Esophagus (tissue), 2 donors: ENCODE measurements around the gene TMEM59. TPM values are rescaled to one million over a fixed set of nuclear protein-coding genes. Genes with fewer than 3 reads are reported as not detected.
"Not testable (repeated sequence)": the region's sequence is repeated elsewhere in the genome, so short reads cannot be mapped to it uniquely, and the experiment has no call there.

Experiments used
- H3K27ac ChIP-seq, 2 donors: one replicate each; pipeline ENCODE4 v1.5.1; 2013; ENCODE audit warnings: low read depth in 2 of 2, mild to moderate bottlenecking in 2 of 2, inconsistent platforms in 1 of 2, low read length in 1 of 2, moderate library complexity in 1 of 2
- H3K27me3 ChIP-seq, 2 donors: one replicate each; pipeline ENCODE4 v1.6.1; 2013; ENCODE audit warnings: low read length in 2 of 2, control low read depth in 1 of 2, mild to moderate bottlenecking in 1 of 2; ENCODE audit not compliant: insufficient read depth in 2 of 2, control insufficient read depth in 1 of 2
- H3K36me3 ChIP-seq, 2 donors: one replicate each; pipeline ENCODE4 v1.6.1; 2013; ENCODE audit warnings: low read length in 1 of 2; ENCODE audit not compliant: control insufficient read depth in 2 of 2, insufficient read depth in 2 of 2
- H3K4me1 ChIP-seq, 2 donors: one replicate each; pipeline ENCODE4 v1.6.1; 2013; ENCODE audit warnings: low read length in 1 of 2; ENCODE audit not compliant: control insufficient read depth in 2 of 2, insufficient read depth in 2 of 2
- H3K4me3 ChIP-seq, 2 donors: one replicate each; pipeline ENCODE4 v1.5.1; 2013; ENCODE audit warnings: low read length in 2 of 2, mild to moderate bottlenecking in 2 of 2, low read depth in 1 of 2, moderate library complexity in 1 of 2
- H3K9me3 ChIP-seq, 2 donors: one replicate each; pipeline ENCODE4 v1.6.1; 2013; ENCODE audit warnings: mild to moderate bottlenecking in 2 of 2, low read depth in 1 of 2, low read length in 1 of 2, moderate library complexity in 1 of 2; ENCODE audit not compliant: control insufficient read depth in 2 of 2, insufficient read depth in 1 of 2
- WGBS, 2 donors: extraction: QIAGEN DNeasy Blood & Tissue Kit; methylation state at CpG; one replicate each; pipeline ENCODE4 v1.1.7; 2013; 5-methylcytosine and 5-hydroxymethylcytosine counted together
- polyA plus RNA-seq, 2 donors: library from polyadenylated mRNA; stranded (reverse); fragments of 200-250 nt; gene quantifications; one replicate each; pipeline ENCODE4 v1.2.3, GENCODE V29; 2013
- donor health status: healthy with polysubstance abuse.
- donor health status: Bipolar disorder and iron deficiency.

The TMEM59 gene
- polyA plus RNA-seq, 2 donors: 127 to 210 TPM

DNA sequence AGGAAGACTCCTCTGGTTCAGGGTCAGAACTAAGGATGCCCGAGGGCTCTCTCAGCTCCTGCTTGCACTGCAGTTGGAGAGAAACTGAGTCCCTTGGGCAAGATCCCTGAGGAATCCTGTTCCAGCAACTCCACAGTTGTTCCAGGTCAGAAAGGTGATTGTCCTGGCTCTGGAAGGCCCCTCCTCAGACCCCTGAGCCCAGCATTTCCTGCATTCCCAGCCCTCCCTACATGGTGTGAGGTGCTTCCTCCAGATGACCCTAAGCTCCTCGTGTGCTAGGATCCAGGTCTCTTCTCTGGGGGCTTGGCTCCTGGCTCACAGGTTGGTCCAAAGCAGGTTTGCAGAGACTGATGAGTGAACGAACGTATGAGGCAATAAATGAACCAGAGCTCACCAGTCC lies 46.5 kb downstream of the TMEM59 start:
- Histone ChIP-seq H3K36me3 (no peaks in the 10 kb centered on the region), H3K9me3 (peaks cover 0 to 1% of the 10 kb centered on the region in 2 donors), H3K4me3 (no peak overlapping the region), H3K27me3 (no peaks in the 10 kb centered on the region), H3K4me1 (no peaks in the 10 kb centered on the region), H3K27ac (no peak overlapping the region)
- 72 to 75% methylated on average over 4 of the region's 4 CpGs for WGBS, 2 donors

GRCh38 chr1:54004481-54005049 lies 48.4 kb downstream of the TMEM59 start:
- H3K9me3 ChIP-seq: no peaks in the 10 kb centered on the region
- H3K36me3 ChIP-seq: no peaks in the 10 kb centered on the region
- H3K4me1 ChIP-seq: no peaks in the 10 kb centered on the region
- H3K27me3 ChIP-seq: no peaks in the 10 kb centered on the region
- H3K4me3 ChIP-seq: no peak overlapping the region
- WGBS, 2 donors: 93 to 96% methylated on average over 25 to 27 of the region's 27 CpGs
- no peak overlapping the region for H3K27ac ChIP-seq

GRCh38 chr1:54003750-54004480 lies 49.1 kb downstream of the TMEM59 start:
- H3K36me3 ChIP-seq: not testable (repeated sequence)

GRCh38 chr1:54003249-54003646 lies 49.8 kb downstream of the TMEM59 start:
- Histone ChIP-seq H3K9me3 (no peaks in the 10 kb centered on the region), H3K27ac (no peak overlapping the region), H3K4me1 (no peaks in the 10 kb centered on the region), H3K27me3 (no peaks in the 10 kb centered on the region), H3K4me3 (no peak overlapping the region), H3K36me3 (no peaks in the 10 kb centered on the region)
- 87 to 96% methylated on average over 12 of the region's 12 CpGs for WGBS, 2 donors

More at GRCh38 chr1:54003750-54004480, 49.1 kb downstream of the TMEM59 start:
- not testable (repeated sequence) for H3K27ac ChIP-seq, H3K27me3 ChIP-seq, H3K4me3 ChIP-seq, H3K9me3 ChIP-seq, H3K4me1 ChIP-seq
- WGBS, 2 donors: 94 to 96% methylated on average over 19 of the region's 19 CpGs

DNA sequence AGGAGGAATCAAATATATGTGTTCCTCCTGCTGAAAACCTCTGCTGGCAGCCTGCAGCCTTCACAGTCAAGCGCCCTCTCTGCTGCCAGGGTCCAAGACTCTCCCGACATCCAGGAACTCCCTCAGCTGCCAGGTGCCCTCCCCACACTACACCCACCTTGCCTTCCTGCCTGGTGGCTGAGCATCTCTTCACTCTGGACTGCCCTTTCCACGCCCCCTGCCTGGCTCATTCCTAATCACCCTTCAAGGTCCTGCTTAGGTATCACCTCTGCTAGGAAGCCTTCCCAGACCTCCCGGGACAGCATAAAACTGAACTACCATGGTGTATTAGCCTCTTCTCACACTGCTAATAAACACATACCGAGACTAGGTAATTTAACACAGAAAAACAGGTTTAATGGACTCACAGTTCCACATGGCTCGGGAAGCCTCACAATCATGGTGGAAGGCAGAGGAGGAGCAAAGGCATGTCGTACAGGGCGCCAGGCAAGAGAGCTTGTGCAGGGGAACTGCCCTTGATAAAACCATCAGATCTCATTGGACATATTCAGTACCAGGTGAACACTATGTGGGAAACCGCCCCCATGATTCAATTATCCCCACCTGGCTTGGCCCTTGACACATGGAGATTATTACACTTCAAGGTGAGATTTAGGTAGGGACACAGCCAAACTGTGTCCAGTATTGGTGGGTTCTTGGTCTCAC lies 50.3 kb downstream of the TMEM59 start:
- H3K36me3 ChIP-seq: no peaks in the 10 kb centered on the region
- no peak overlapping the region for H3K27ac ChIP-seq
- H3K27me3 ChIP-seq: no peaks in the 10 kb centered on the region
- 72 to 88% methylated on average over 9 of the region's 9 CpGs for WGBS, 2 donors
- no peaks in the 10 kb centered on the region for H3K9me3 ChIP-seq
- no peak overlapping the region for H3K4me3 ChIP-seq
- H3K4me1 ChIP-seq: no peaks in the 10 kb centered on the region

DNA sequence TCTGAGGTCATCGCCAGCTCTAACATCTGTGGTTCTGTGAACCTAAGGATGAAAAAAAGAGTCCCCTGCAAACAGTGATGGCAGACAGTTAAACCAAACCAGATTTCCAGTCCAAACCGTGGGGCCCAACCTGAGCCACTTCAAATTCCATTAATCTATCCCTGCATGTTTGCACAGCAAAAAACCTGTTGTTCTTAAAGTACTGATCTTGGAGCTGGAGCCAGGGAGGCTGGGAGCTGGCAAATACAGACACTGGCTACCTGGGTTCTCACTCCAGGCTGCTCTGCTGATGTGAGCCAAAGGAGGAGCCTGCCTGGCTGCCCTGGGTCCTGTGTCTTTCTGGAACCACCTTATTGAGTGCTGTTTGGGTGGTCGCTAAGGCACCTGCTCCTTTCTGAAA lies 51.4 kb downstream of the TMEM59 start:
- Histone ChIP-seq H3K27ac (no peak overlapping the region), H3K27me3 (no peaks in the 10 kb centered on the region), H3K4me3 (no peak overlapping the region), H3K9me3 (no peaks in the 10 kb centered on the region), H3K36me3 (no peaks in the 10 kb centered on the region), H3K4me1 (no peaks in the 10 kb centered on the region)
- 42% methylated on average over 3 of the region's 3 CpGs for WGBS, 2 donors

DNA sequence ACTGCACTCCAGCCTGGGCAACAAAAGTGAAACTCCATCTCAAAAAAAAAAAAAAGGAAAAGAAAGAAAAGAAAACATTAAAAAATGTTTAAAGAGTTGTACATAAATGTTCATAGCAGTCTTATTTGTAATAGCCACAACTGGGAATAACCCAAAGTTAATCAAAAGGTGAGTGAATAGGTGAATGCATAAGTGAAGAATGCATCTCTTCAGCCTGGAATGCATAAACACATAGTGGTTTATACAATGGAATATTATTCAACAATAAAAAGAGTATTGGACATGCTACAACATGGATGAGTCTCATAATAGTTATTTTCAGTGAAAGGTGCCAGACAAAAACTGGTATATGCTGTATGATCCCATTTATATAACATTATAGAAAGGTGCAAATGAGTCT lies 53.1 kb downstream of the TMEM59 start:
- H3K4me3 ChIP-seq: no peak overlapping the region
- H3K27me3 ChIP-seq: no peaks in the 10 kb centered on the region
- no peaks in the 10 kb centered on the region for H3K4me1 ChIP-seq
- H3K9me3 ChIP-seq: no peaks in the 10 kb centered on the region
- no peaks in the 10 kb centered on the region for H3K36me3 ChIP-seq
- H3K27ac ChIP-seq: no peak overlapping the region

GRCh38 chr1:53998223-53998622 lies 54.8 kb downstream of the TMEM59 start:
- no peaks in the 10 kb centered on the region for H3K27me3 ChIP-seq

DNA sequence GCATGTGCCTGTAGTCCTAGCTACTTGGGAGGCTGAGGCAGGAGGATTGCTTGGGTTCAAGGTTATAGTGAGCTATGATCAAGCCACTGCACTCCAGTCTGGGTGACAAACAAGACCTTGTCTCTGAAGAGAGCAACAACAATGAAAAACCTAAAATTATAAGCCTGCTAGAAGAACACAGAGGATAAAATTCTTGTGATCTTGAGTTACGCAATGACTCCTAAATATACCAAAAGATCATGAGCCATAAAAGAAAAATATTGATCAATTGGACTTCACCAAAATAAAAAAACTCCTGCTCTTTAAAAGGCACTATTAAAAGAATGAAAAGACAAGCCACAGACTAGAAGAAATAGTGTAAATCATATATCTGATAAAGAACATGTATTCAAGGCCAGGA lies 57.3 kb downstream of the TMEM59 start:
- Histone ChIP-seq H3K4me3 (no peak overlapping the region), H3K4me1 (no peaks in the 10 kb centered on the region), H3K27me3 (no peaks in the 10 kb centered on the region), H3K27ac (no peak overlapping the region), H3K9me3 (no peaks in the 10 kb centered on the region), H3K36me3 (no peaks in the 10 kb centered on the region)
- 92 to 97% methylated on average over 1 of the region's 1 CpG for WGBS, 2 donors

More at GRCh38 chr1:53998223-53998622, 54.8 kb downstream of the TMEM59 start:
- Histone ChIP-seq H3K4me3 (no peak overlapping the region), H3K9me3 (no peaks in the 10 kb centered on the region), H3K4me1 (no peaks in the 10 kb centered on the region), H3K27ac (no peak overlapping the region), H3K36me3 (no peaks in the 10 kb centered on the region)
- 84 to 89% methylated on average over 1 of the region's 1 CpG for WGBS, 2 donors
